Small intestine (tissue), 16 donors: ENCODE data around the gene NOG. TPM values are rescaled to one million over a fixed set of nuclear protein-coding genes. Genes with fewer than 3 reads are reported as not detected.
A peak's percentile ranks its signal among the peaks of the same experiment; 100 is the strongest.

ENCODE experiments used
- DNase-seq, 2 donors: peaks; one replicate each; pipeline versions ENCODE4 v3.0.0 to v3.0.0-alpha.2; 2013
- FAIRE-seq: peaks from 2 replicates; lab custom pipeline; 2012; peaks lifted over from hg19 to GRCh38; lab: Jason Lieb, UNC
- H3K27ac ChIP-seq, 3 donors: one replicate each; pipeline ENCODE4 v1.5.1; 2013; ENCODE audit warnings: low read length in 2 of 3, mild to moderate bottlenecking in 2 of 3, control low read depth in 1 of 3, inconsistent platforms in 1 of 3, low read depth in 1 of 3, moderate library complexity in 1 of 3
- H3K27me3 ChIP-seq, 3 donors: one replicate each; pipeline ENCODE4 v1.6.1; 2013; ENCODE audit warnings: low read length in 3 of 3, inconsistent platforms in 1 of 3; ENCODE audit not compliant: control insufficient read depth in 3 of 3, insufficient read depth in 3 of 3
- H3K36me3 ChIP-seq, 3 donors: one replicate each; pipeline ENCODE4 v1.6.1; 2013; ENCODE audit warnings: low read length in 3 of 3, inconsistent platforms in 1 of 3, low read depth in 1 of 3, mild to moderate bottlenecking in 1 of 3, moderate library complexity in 1 of 3; ENCODE audit not compliant: control insufficient read depth in 3 of 3, insufficient read depth in 2 of 3
- H3K4me1 ChIP-seq, 3 donors: one replicate each; pipeline ENCODE4 v1.6.1; 2013; ENCODE audit warnings: low read length in 2 of 3, inconsistent platforms in 1 of 3, low read depth in 1 of 3, mild to moderate bottlenecking in 1 of 3, moderate library complexity in 1 of 3; ENCODE audit not compliant: control insufficient read depth in 3 of 3, insufficient read depth in 2 of 3
- H3K4me3 ChIP-seq, 3 donors: one replicate each; pipeline ENCODE4 v1.5.1; 2013; ENCODE audit warnings: low read length in 3 of 3, control low read depth in 1 of 3, inconsistent platforms in 1 of 3, low read depth in 1 of 3, mild to moderate bottlenecking in 1 of 3, moderate library complexity in 1 of 3
- H3K9me3 ChIP-seq, 2 donors: one replicate each; pipeline ENCODE4 v1.6.1; 2013; ENCODE audit warnings: low read depth in 1 of 2, low read length in 1 of 2; ENCODE audit not compliant: control insufficient read depth in 2 of 2, insufficient read depth in 1 of 2
- WGBS, 3 donors: extraction: QIAGEN DNeasy Blood & Tissue Kit; methylation state at CpG; one replicate each; pipeline ENCODE4 v1.1.7; 2013; 5-methylcytosine and 5-hydroxymethylcytosine counted together
- long read RNA-seq, 10 donors: transcript quantifications; one replicate each; lab custom pipeline, GENCODE V29; 2026
- polyA plus RNA-seq, 4 donors: library from polyadenylated mRNA; stranded (reverse) in 3 of 4; unstranded in 1 of 4; fragments of 200-250 nt in 3 of 4; fragments of 120-200 nt in 1 of 4; gene quantifications; one replicate each; pipeline versions ENCODE4 v1.2.1 to v1.2.3, GENCODE V29; 2013
- donor health status: healthy with polysubstance abuse.
- donor health status: control.
- donor health status: control.
- donor health status: Bipolar disorder and iron deficiency.
- donor health status: healthy.

The NOG gene
- 1 to 10 TPM in 1 of 4 donors, under 1 TPM in 1, not detected in 2; 0.79 to 1.5 TPM for polyA plus RNA-seq
- long read RNA-seq, donor 1 = 0 reads
- long read RNA-seq, donor 2, partial matches to known transcripts = 0 of 1 reads
- long read RNA-seq, donor 2, other reads (novel, unspliced or antisense) = 0 of 1 reads
- long read RNA-seq, donor 3, partial matches to known transcripts = 0 of 4 reads
- long read RNA-seq, donor 3, other reads (novel, unspliced or antisense) = 0 of 4 reads
- long read RNA-seq, donor 4, partial matches to known transcripts = 0 of 1 reads
- long read RNA-seq, donor 4, other reads (novel, unspliced or antisense) = 0 of 1 reads
- long read RNA-seq, donor 5, partial matches to known transcripts = 0 of 1 reads
- long read RNA-seq, donor 5, other reads (novel, unspliced or antisense) = 0 of 1 reads
- long read RNA-seq, donor 6, transcript NOG-201 (1 exons, 1,892 nt) = major isoform, 5 of 5 reads
- long read RNA-seq, donor 6, partial matches to known transcripts = 0 of 5 reads
- long read RNA-seq, donor 6, other reads (novel, unspliced or antisense) = 0 of 5 reads
- long read RNA-seq, donor 7, partial matches to known transcripts = 0 of 4 reads
- long read RNA-seq, donor 7, other reads (novel, unspliced or antisense) = 0 of 4 reads
- long read RNA-seq, donor 8, partial matches to known transcripts = 0 of 2 reads
- long read RNA-seq, donor 8, other reads (novel, unspliced or antisense) = 0 of 2 reads
- long read RNA-seq, donor 9, partial matches to known transcripts = 0 of 2 reads
- long read RNA-seq, donor 9, other reads (novel, unspliced or antisense) = 0 of 2 reads
- long read RNA-seq, donor 10, transcript NOG-201 (1 exons, 1,892 nt) = major isoform, 8 of 8 reads
- long read RNA-seq, donor 10, partial matches to known transcripts = 0 of 8 reads
- long read RNA-seq, donor 10, other reads (novel, unspliced or antisense) = 0 of 8 reads

- peak within 1 kb of the TSS in 1 of 3 donors; percentile 42 for H3K27ac ChIP-seq
- peak within 1 kb of the TSS; percentile 38 to 42 (median 40) for H3K4me3 ChIP-seq
- DNase-seq (peak; percentile 43 to 62), FAIRE-seq (no peak)
- no peaks in the 10 kb centered on the region for H3K36me3 ChIP-seq
- 0 to 1% (median 1%) methylated on average over 52 to 85 of the region's 85 CpGs for WGBS, 3 donors
- H3K27me3 ChIP-seq = peaks cover 13 to 70% (median 15%) of the 10 kb centered on the region in 3 donors
- peaks cover 0 to 9% (median 6%) of the 10 kb centered on the region in 3 donors for H3K4me1 ChIP-seq
- no peaks in the 10 kb centered on the region for H3K9me3 ChIP-seq
Measured at GRCh38 chr17:56593646-56594319, at the start of gene NOG. Gene NOG, plus strand, starts transcription at chr17:56593699. Its CDS starts 525 bp downstream, at chr17:56594224.

GRCh38 chr17:56545106-56545505, 48.4 kb upstream of the NOG start:
- Histone ChIP-seq H3K4me3 (no peak overlapping the region), H3K27ac (no peak overlapping the region), H3K9me3 (no peaks in the 10 kb centered on the region), H3K4me1 (no peaks in the 10 kb centered on the region), H3K27me3 (no peaks in the 10 kb centered on the region), H3K36me3 (no peaks in the 10 kb centered on the region)
- WGBS, 3 donors = 42 to 60% (median 52%) methylated on average over 2 of the region's 2 CpGs
- no peak for FAIRE-seq
- DNase-seq = no peak

- no peaks in the 10 kb centered on the region for H3K4me1 ChIP-seq
- no peaks in the 10 kb centered on the region for H3K27me3 ChIP-seq
- H3K27ac ChIP-seq = no peak overlapping the region
- DNase-seq = no peak
- FAIRE-seq = no peak
- no peaks in the 10 kb centered on the region for H3K9me3 ChIP-seq
- H3K36me3 ChIP-seq = no peaks in the 10 kb centered on the region
- H3K4me3 ChIP-seq = no peak overlapping the region
Measured at GRCh38 chr17:56545930-56546329, 47.6 kb upstream of the NOG start.

GRCh38 chr17:56548661-56549060, 44.8 kb upstream of the NOG start:
- peaks cover 0 to 3% of the 10 kb centered on the region in 2 donors for H3K9me3 ChIP-seq
- peaks cover 0 to 2% (median 0%) of the 10 kb centered on the region in 3 donors for H3K27me3 ChIP-seq
- no peak for FAIRE-seq
- no peaks in the 10 kb centered on the region for H3K4me1 ChIP-seq
- no peaks in the 10 kb centered on the region for H3K36me3 ChIP-seq
- WGBS, 3 donors = 75 to 88% (median 85%) methylated on average over 4 of the region's 4 CpGs
- no peak for DNase-seq
- H3K27ac ChIP-seq = no peak overlapping the region
- no peak overlapping the region for H3K4me3 ChIP-seq

- Histone ChIP-seq H3K27me3 (peaks cover 0 to 2% (median 0%) of the 10 kb centered on the region in 3 donors), H3K4me1 (no peaks in the 10 kb centered on the region), H3K36me3 (no peaks in the 10 kb centered on the region), H3K4me3 (no peak overlapping the region), H3K27ac (no peak overlapping the region), H3K9me3 (peaks cover 0 to 3% of the 10 kb centered on the region in 2 donors)
- 20 to 45% (median 27%) methylated on average over 1 of the region's 1 CpG for WGBS, 3 donors
- FAIRE-seq = no peak
- DNase-seq = no peak
Measured at GRCh38 chr17:56549501-56549900, 44.0 kb upstream of the NOG start.

GRCh38 chr17:56557682-56558081, 35.8 kb upstream of the NOG start:
- Histone ChIP-seq H3K9me3 (peaks cover 0 to under 1% of the 10 kb centered on the region in 2 donors), H3K36me3 (no peaks in the 10 kb centered on the region), H3K27me3 (no peaks in the 10 kb centered on the region), H3K4me3 (no peak overlapping the region), H3K27ac (no peak overlapping the region), H3K4me1 (no peaks in the 10 kb centered on the region)
- FAIRE-seq (no peak), DNase-seq (no peak)
- 72 to 82% (median 78%) methylated on average over 8 of the region's 8 CpGs for WGBS, 3 donors

GRCh38 chr17:56558088-56558487, 35.4 kb upstream of the NOG start:
- Histone ChIP-seq H3K4me3 (no peak overlapping the region), H3K36me3 (no peaks in the 10 kb centered on the region), H3K4me1 (no peaks in the 10 kb centered on the region), H3K27ac (no peak overlapping the region), H3K27me3 (no peaks in the 10 kb centered on the region), H3K9me3 (no peaks in the 10 kb centered on the region)
- FAIRE-seq (no peak), DNase-seq (no peak)
- WGBS, 3 donors = 81 to 89% (median 81%) methylated on average over 7 of the region's 7 CpGs

- H3K36me3 ChIP-seq = no peaks in the 10 kb centered on the region
- H3K9me3 ChIP-seq = no peaks in the 10 kb centered on the region
- H3K4me1 ChIP-seq = no peaks in the 10 kb centered on the region
- H3K27me3 ChIP-seq = no peaks in the 10 kb centered on the region
- no peak for FAIRE-seq
- no peak overlapping the region for H3K27ac ChIP-seq
- DNase-seq = no peak
- no peak overlapping the region for H3K4me3 ChIP-seq
- WGBS, 3 donors = 46 to 61% (median 55%) methylated on average over 3 of the region's 3 CpGs
Measured at GRCh38 chr17:56570199-56570598, 23.3 kb upstream of the NOG start.
